Stimulated activated CD8-positive, alpha-beta memory T cell treated with anti-CD3 and anti-CD28 coated beads, Interleukin-7, amount 100 ng/mL, for 24 hours (primary cell): ENCODE measurements around the gene C1orf216.
"Not testable (repeated sequence)": the region's sequence is repeated elsewhere in the genome, so short reads cannot be mapped to it uniquely, and the experiment has no call there.

ENCODE experiments used
- DNase-seq: peaks from one replicate; pipeline ENCODE4 v3.0.0-alpha.2; 2020; ENCODE audit warnings: low read depth

The C1orf216 gene

GRCh38 chr1:35706846-35707600 lies 11.7 kb downstream of the C1orf216 start:
- no peak for DNase-seq

GRCh38 chr1:35702508-35702907 lies 16.2 kb downstream of the C1orf216 start:
- DNase-seq: no peak

GRCh38 chr1:35699152-35699551 lies 19.5 kb downstream of the C1orf216 start:
- not testable (repeated sequence) for DNase-seq

GRCh38 chr1:35692317-35692716 lies 26.4 kb downstream of the C1orf216 start:
- no peak for DNase-seq

GRCh38 chr1:35691571-35692220 lies 27.0 kb downstream of the C1orf216 start:
- DNase-seq: no peak

- DNase-seq: no peak
These were observed 27.6 kb downstream of the C1orf216 start for GRCh38 chr1:35691080-35691479.

- DNase-seq: not testable (repeated sequence)
These were observed 28.6 kb downstream of the C1orf216 start for GRCh38 chr1:35690103-35690502.

GRCh38 chr1:35688161-35688560 lies 30.5 kb downstream of the C1orf216 start:
- DNase-seq: no peak

GRCh38 chr1:35683012-35683411 lies 35.7 kb downstream of the C1orf216 start:
- DNase-seq: no peak

GRCh38 chr1:35680271-35680670 lies 38.4 kb downstream of the C1orf216 start:
- no peak for DNase-seq

- DNase-seq: no peak
These were observed 42.9 kb downstream of the C1orf216 start for GRCh38 chr1:35675773-35676172.

- DNase-seq: no peak
These were observed 44.6 kb downstream of the C1orf216 start for GRCh38 chr1:35674111-35674510.

- DNase-seq: no peak
These were observed 46.6 kb downstream of the C1orf216 start for GRCh38 chr1:35672116-35672515.

GRCh38 chr1:35668506-35668905 lies 50.2 kb downstream of the C1orf216 start:
- DNase-seq: no peak

GRCh38 chr1:35666916-35667315 lies 51.8 kb downstream of the C1orf216 start:
- no peak for DNase-seq

GRCh38 chr1:35666216-35666615 lies 52.5 kb downstream of the C1orf216 start:
- no peak for DNase-seq
